Renal cortical epithelial cell (primary cell): ENCODE results near the gene PAX8. TPM values are rescaled to one million over a fixed set of nuclear protein-coding genes. Genes with fewer than 3 reads are reported as not detected.

Source experiments
- DNase-seq: peaks from one replicate; pipeline ENCODE4 v3.0.0-alpha.2; 2011; ENCODE audit warnings: low read depth
- total RNA-seq: library from RNA; depleted of rRNA; stranded (reverse); fragments of >200 nt; gene quantifications from 2 replicates; pipeline ENCODE4 v1.2.3, GENCODE V29; 2014

PAX8 gene
- total RNA-seq, 1 donor from 2014 or later = 273 TPM

GRCh38 chr2:113220970-113221708 lies 57.6 kb downstream of the PAX8 start:
- DNase-seq = peak; percentile 33

- DNase-seq = peak; percentile 82
These were observed 58.7 kb downstream of the PAX8 start for GRCh38 chr2:113219889-113220641.

GRCh38 chr2:113219525-113219888 lies 59.2 kb downstream of the PAX8 start:
- DNase-seq = peak; percentile 44

- DNase-seq = no peak
These were observed 59.7 kb downstream of the PAX8 start for GRCh38 chr2:113219092-113219441.

DNA sequence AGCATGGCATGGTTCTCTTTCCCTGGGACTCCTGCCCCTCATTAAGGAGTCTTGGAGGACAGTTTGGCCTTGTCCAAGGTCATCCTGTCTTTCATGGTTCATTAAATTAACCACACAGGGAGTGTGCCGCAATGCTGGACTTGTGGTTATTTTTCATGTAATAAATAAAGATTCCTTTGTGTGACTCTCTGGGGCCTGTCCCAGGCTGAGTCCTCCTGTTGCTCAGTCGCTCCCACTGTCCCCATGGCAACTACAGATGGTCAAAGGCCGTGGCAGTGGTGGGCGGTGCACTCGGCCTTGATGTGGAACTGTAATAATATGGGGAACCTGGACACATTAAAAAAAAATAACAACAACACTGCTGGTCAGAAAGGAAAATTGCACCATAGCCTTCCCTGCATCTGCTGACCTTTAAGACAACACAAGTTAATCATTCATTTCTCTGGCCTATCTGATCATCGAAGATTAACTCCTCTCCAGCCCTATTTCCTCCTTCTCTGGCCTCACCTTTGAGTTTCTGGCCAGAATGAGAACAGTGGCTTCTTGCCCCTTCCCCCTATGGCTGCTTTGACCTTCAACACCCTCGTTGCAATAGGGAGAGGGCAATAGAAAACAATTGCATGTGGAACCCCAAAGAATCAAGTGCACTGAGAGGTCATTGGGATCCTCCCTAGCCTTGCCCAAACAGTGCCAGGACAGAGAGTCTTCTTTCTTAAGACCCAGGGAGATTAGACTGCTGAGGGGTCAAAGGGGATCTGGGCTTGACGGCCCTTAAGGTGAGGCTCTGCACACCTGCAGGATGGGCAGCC lies 60.2 kb downstream of the PAX8 start:
- peak; percentile 99 for DNase-seq

DNA sequence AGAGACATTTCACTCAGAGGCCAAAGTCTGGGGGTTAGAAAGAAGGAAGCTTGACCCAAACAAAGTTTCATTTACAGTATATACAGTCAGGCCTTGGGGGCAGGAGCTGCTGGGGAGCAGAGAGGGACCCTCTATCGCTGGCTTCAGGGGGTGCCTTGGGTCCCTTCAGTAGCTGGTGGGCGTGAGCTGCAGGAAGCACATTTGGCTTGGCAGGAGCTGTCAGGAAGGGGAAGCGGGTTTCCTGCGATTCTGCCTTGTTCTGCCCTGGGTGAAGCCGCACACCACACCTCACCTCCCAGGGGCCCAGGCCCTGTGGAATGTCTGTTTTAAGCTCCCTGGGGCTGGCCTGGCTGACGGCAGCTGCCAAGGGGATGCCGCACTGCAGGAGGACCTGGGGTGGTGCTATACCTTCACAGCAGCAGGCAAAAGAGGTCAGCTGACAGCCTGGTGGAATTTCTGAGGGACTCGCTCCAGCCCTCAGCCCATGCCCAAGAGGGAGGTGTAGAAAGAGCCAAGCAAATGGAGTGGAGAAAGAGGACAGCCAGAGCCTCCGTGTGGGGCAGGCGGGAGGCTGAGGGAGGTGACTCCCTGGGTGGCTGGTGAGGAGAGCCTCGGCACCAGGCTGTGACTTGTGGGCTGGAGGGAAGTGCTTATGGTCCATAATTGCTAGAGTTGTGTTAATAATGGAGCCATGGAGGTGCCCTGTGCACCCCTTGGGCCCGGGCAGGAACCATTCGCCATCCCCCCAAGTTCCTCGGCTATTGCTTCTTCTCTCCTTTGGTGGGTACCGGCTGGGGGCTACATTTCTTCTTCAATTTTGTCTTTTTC lies 61.1 kb downstream of the PAX8 start:
- peak; percentile 60 for DNase-seq

DNA sequence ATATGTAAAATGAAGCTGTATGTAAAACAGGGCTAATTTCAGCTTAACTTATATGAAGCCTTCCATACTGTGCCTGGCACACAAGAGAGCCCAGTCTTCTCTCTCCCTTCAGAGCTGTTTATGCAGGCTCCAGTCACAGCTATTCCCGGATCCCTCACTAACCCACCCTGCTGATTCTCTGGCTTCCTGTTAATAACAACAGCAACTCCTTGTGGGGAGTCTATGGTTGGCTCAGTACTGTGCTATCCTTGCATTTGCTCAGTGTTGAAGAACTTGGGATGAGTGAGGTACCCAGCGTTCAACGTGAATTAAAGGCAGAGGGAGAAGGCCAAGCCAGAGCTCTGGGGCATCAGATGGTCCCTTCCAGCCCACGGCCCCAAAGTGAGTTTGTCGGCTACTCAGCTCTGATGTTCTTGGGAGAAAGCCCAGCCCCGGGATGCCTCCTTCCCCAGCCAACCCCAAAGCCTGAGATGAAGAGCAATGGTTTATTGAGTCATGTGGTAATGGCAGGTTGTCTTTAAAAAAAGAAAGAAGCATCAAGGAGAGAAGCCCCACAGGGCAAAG lies 61.7 kb downstream of the PAX8 start:
- DNase-seq = peak; percentile 15

GRCh38 chr2:113216321-113216720 lies 62.4 kb downstream of the PAX8 start:
- DNase-seq = peak; percentile 5

GRCh38 chr2:113215056-113215455 lies 63.7 kb downstream of the PAX8 start:
- DNase-seq = peak; percentile 6

DNA sequence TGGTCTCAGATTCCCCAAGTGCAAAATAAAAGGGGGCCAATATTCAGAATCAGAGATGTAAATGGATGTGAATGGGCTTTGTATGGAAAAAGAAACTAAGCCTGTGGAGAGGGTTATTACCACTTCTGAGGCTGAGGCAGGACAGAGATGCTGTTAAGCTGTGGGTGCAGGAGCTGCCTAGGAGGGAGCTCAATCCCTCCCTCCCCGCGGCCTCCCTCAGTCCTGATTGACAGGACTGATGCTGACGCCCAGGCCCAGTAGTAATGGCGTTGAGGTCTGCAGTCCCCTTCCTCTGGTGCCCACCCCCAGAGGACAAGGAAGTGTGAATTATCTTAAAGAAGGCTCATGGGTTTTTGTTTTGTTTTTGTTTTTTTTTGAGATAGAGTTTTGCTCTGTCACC lies 64.6 kb downstream of the PAX8 start:
- peak; percentile 33 for DNase-seq

DNA sequence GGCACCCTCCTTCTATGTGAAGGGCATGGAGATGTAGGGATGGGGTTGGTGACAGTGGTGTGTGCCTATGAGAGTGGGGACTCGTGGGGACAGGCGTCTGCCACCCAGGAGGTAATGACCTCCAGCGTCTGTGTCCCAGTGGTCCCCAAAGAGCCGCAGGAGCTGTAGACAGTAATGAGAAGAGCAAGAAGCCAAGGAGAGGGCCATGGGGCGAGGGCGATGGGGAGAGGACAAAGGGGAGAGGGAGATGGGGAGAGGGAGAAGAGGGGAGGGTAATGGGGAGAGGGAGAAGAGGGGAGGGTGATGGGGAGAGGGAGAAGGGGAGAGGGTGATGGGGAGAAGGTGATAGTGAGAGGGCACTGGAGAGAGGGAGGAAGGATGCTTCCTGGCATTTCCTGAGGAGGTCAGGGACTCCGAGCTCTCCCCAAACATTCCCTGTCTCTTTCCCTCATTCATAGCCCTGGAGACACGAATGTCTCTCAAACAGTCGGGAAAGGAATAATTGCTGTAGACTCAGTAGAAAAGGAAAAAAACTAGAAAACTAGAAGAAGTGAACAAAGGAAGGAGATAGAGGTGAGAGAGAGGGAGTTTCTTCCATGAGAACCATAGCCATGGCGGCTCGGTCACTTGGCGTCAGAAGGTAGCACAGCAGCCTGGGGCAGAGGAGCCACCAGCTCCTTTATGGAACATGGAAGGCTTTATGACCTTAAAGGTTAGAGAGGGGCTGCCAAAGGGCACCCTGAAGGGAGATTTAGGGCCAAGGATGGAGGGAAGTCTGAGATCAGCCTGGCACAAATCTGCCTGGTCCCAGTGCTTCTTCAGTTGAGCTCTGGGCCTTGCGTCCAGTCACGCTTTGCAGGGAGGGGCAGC lies 65.4 kb downstream of the PAX8 start:
- peak; percentile 13 for DNase-seq

GRCh38 chr2:113212245-113213060 lies 66.3 kb downstream of the PAX8 start:
- DNase-seq = peak; percentile 67

- peak; percentile 80 for DNase-seq
These were observed 67.3 kb downstream of the PAX8 start for GRCh38 chr2:113211226-113212105.

GRCh38 chr2:113209646-113210171 lies 69.0 kb downstream of the PAX8 start:
- peak; percentile 75 for DNase-seq

DNA sequence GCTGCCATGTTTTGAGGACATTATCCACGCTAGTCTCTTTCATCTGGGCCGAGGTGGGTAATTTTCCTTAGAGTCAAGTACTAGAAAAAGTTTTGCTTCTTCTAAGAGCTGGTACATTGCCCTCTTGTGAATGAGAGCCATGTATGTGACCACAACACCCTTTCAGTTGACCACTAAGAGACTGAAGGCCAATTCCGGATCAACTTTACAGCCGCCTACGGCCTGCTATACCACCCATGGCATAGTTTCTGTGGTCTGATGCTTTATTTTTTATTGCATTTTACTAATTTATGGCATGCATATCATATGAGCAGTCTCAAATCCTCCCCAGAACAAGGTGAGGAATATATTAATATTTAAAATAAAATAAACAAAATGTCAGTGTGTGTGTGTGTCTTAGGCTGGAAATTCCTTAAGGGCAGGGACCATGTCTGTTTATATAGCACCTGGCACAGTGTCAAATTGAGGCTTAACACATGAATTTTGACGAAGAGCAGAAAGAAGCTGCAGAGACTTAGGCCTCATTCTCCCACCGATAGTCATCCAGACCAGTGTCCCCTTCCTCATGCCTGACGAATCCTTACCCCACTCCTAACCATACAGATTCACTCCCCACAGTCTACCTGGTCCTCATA lies 69.6 kb downstream of the PAX8 start:
- DNase-seq = peak; percentile 92

DNA sequence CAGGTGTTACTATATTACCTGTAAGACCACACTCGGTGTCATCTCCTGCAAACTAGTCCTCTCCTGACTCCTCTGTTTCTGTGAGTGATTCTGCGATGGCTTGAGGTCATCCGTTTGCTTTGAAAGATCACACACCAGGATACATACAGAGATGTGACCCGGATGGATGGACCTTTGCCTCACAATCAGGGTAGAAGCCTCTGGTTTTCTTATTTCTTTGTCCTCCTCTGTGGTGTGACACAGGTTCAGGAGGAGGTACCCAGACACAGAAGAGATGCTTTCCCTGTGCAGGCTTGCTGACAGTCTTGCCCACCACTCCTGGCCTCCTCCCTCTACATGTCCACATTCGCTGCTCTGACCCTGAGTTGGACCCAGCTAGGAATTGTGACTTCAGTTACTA lies 70.3 kb downstream of the PAX8 start:
- DNase-seq = no peak

GRCh38 chr2:113207021-113207420 lies 71.7 kb downstream of the PAX8 start:
- peak; percentile 3 for DNase-seq

- DNase-seq = no peak
These were observed 72.5 kb downstream of the PAX8 start for GRCh38 chr2:113206251-113206650.
